Hematopoietic multipotent progenitor cell treated with erythropoietin and hydrocortisone succinate and interleukin-3 and kit ligand, for 15 days (in vitro differentiated cells): ENCODE data around the gene IQGAP3.

Experiments
- DNase-seq: peaks from one replicate; pipeline ENCODE4 v3.0.0-alpha.2; 2015; ENCODE audit warnings: low spot score

IQGAP3 gene

DNA sequence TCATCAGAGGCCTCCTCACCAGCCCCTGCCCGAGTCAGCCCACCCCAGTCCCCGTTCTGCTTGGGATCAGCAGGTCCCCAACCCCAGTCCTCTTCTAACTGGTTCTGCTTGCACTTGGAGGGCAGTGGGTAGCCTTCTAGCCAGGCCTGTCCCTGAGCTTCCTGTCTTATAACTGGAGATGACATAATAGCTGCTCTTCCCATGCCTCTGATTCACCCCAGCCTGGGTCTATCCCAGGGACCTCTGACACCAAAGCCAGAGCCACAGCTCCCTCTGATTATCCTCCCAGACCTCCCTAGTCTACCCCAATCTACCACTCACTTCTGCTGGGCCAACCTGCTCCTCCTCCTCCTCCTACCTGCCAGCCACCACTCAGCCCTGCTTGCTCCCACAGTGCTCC is 31.4 kb downstream of the IQGAP3 start:
- DNase-seq = no peak

DNA sequence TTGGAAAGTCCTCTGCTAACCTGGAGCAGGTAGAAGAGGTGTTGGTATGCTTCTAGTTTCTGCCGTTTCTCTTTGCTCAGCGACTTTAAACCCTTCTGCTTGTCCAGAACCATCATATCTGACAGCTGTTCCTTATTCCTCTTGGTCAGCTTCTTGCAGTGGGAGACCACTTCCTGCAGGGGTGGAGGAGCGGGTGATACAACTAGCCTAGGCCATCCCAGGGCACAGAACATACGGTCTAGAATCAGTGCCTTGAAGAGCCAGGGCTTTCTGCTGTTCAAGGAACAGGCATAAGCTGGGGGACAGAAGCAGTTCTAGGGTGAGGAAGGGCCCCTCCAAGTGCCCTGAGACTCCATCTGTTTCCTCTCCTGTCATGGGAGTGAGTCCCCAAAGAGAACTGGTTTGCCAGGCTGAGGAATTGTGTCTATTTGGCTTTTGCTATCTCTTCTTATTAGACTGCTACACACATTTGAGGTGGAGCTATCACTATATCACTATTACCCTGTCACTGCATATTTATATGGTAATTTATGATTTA is 32.5 kb downstream of the IQGAP3 start:
- DNase-seq = no peak

DNA sequence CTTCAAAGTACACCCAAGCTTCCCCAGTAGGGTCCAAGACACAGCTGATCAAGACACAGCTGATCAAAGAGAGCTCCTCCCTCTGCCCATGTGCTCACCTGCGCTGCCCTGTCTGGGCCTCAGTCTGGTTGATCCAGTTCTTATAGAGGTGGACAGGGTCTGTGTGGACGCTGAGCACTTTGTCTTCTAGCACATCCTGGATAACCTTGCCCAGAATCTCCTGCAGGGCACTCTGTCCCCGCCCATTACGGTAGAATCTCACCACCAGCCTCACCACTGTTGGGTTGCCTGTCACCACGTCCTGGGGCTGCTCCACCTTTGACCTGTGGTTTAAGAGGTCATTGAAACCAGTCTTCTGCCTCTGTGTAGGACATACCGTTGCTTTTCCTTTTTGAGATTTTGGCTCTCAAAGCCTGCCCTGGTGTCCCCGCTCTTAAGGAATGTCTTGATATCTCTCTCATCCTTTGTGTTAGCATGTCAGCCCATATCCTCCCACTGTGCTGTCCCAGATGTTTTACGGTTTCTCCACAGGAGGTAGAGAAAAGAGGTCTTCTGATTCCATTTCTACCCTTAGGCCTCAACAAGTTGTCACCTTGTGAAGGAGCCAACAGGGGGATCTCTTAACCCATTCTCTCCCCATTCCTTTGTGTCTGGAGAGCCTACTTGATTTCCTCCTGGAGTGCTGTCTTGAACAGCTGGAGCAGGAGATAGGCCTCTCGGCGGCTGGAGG is 33.5 kb downstream of the IQGAP3 start:
- DNase-seq = no peak

DNA sequence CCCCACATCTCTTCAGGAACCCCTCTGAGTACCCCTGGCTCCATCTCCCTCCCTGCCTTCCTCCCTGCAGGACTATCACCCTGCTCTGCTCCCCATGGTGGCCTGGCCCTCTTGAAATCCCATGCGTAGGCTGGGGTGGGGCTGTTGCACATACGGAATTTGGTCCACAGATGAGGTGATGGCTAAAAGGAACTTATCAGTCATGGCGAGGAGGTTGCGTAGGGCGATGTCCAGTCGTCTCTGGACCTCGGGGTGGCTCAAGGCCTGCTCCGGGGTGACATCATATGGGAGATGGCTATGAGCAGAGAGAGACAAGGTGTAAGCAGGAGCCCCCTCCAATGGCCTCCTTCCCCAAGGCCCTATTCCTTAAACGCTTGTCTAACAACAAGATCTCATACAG is 35.3 kb downstream of the IQGAP3 start:
- no peak for DNase-seq

DNA sequence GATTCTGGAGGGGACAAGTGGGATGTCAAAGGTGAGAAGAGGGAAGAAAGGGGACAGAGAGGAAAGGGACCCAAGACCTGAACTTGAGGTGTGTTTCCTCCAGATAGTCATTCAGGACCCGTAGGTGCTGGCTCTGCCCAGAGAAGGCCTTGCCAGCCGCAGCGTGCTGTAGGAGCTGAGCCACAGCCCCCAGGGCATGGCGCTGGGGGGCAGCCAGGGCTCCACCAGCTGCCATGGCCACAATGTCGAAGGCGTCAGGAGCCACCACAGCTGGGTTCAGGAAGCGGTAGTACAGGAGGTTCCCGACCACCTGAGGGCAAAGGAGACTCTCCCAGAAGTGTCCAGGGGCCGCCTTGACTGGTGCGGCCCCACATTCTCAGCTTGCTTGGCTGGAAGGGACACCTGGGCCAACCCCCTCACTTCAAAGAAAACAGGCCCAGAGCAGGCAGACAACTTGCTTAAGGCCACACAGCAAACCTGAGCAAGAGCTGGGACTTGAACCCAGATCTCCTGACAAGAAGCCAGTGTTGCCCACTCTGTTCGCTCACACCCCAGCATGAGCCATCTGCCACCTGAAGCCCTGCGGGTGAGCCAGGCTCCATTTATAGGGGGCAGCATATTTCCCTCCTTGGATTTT is 37.8 kb downstream of the IQGAP3 start:
- no peak for DNase-seq

DNA sequence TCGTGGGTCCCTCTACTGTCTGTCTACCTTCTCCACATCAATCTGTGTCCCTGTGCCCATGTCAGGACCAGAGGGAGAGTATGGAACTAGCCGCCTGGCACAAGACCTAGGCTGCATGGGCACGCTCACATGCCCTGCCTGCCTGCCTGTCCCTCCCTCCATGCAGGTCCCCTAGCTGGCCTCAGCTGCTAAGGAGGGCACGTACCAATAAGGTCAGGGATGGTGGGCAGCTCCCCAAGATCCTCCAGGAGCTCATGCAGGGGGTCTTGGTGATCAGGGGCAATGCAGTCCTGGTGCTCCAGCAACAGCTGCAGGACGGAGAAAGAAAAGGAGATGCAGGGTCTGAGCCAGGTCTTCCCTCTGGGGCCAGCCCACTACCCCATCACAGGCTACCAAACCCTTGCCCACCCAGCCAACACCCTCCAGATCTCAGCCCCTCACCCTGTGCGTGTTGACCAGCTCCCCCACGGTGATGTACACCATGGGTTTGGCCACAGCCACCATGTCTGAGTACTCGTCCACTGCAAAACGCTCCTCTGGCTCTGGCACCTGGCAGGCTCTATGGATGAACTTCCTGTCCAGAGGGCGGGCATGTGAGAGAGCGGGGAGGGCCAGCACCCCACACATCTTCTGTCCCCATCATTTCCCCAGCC is 38.7 kb downstream of the IQGAP3 start:
- DNase-seq = no peak

DNA sequence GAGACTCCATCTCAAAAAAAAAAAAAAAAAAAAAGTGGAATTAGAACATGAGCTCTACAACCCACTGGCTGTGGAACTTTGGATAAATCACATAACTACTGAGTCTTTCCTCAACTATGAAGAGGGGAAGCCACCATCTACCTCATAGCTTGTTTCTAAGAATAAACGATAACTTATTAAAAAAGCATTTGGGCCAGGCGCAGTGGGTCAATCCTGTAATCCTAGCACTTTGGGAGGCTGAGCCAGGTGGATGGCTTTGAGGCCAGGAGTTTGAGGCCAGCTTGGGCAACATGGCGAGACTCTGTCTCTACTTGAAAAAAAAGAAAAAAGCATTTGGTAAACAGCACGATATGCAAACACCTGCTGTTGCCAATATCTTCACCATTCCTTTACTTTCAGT is 40.0 kb downstream of the IQGAP3 start:
- no peak for DNase-seq

DNA sequence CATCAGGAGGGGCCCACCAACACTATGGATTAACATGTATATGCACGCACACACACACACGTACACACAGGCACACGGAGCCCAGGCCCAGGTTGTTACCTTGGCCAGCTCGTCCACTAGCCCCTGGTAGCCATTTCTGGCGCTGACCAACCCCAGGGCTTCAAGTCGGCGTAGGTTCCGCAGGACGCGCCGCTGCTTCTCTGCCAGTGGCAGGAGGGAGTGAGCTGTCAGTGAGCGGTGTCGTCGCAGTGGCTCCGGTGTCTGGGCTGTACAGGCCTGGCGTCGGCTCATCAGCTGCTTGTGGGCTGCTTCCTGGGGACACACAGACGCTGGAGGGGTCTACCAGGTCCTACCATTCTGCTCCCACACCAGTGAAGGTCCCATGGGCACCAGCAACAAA is 42.4 kb downstream of the IQGAP3 start:
- DNase-seq = no peak

DNA sequence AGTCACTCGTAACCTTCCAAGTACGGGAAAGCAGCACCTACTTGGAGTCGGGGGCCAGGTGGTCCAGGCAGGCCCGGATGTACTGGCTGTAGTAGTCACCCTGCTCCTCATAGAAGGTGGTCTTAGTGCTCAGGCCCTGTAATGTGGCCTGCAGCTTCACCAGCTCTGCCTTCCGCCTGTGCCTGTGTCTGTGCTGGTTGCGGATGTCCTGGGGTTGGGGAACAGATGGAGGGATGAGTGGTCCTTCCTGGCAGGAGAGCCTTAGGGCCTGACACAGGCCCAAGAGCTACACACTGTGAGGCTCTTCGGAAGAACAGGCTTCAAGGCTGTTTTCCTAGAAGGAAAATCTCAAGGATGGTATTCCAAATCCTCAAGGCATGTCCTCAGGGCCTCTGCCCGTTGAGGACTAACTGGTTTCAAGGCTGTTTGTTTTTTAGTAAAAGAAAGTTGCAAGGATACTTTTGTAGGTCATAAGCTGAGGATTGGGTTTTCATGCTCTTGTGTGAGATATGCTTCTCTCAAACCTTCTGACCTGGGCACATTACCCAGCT is 43.4 kb downstream of the IQGAP3 start:
- DNase-seq = no peak

DNA sequence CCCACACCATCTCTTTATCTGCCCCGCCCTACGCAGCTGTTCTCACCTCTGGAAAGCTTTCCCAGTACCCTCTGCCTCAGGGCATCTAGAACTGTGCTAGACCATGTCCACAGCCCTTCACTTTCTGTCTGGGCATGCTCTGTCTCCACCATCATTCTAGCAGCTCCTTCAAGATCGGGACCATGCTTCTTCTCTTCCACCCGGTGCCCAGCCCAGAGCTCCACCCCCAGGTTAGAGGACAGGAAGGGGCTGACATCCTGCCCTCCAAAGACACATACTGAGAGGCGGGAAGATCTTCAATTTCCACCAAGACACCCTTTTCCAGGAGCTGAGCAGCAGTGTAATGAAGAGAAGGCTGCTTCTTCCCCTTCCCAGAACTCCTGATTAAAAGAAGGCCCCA is 44.1 kb downstream of the IQGAP3 start:
- DNase-seq = no peak

DNA sequence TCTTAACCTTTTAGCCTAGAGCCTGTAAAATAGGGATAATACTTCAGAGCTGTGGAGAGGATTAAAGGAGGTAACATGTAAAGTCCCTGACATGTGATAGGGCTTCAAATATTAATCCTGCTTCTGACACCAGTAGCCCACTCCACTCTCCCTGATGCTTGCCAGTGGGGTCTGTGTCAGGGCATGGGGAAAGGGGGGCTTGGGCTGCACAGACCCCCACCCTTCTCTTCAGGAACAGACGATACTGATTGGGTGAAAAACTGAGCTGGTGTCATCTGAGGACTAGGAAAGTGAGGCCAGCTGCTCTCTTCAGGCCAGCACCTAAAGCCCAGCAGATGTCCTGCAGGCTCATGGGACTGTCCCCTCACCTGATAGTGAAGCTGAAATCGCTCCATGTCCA is 44.8 kb downstream of the IQGAP3 start:
- DNase-seq = no peak

DNA sequence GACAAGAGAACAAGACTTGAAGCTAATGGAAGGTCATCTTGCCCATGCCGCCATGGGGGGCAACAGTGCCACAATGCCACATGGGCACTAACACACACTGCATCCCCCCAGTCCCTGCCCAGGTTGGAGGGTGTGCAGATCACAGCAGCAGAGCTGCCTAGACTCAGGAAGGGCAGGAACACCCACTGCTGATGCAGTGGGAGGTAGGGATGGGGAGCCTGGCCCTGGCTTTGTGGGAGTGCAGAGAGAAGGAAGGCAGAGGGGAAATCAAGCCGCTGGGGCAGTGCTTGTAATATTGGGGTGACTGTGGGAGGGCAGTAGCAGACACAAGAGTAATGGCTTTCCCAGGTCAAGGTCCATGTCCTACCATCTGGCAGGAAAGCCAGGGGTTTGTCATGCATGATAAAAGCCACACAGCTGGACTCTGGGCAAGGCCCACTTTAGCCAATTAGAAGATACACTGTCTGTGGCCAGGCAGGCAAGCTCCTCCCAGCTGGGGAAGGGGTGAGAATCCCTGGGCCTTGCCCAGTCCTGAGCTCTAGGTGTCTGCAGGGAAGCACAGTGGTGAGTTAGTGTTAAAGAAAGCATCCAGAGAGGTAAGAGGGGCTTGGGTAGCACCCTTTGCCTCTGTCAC is 46.4 kb downstream of the IQGAP3 start:
- no peak for DNase-seq

DNA sequence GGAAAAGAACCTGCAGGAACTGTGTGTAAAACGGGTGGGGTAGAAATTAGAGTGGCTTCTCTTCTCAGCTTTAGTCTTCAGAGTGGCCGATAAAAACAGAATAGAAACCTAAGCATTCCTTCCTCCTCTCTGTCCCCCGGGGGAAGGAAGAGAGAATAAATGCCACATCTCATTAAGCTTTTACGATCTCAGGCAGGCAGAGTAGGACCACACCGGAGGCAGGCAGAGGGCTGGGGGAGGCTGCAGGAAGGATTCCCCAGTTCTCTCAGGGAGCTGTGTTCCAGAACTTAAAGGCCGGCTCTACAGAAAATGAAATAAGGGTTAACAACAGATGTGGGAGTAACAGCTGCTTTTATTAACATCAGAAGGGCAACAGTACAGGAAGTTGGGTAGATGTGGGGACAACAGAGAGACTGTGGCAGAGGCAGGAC is 47.3 kb downstream of the IQGAP3 start:
- DNase-seq = no peak

DNA sequence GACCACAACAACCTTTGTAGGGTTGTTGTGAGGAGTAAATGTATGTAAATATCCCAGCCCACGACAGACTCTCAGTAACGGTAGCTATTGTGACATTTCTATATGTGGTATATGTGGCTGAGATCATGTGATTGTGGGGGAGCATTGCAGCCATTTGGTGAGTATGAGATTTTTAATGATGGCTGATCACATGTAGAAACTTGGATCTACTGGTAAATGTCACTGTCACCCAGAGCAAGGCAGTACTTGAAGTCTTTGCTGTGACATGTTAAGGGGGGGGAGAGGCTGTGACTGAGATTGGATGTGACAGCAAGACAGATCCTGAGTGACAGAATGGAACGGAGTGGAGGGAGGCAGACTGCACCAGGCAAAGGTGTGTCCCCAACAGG is 47.9 kb downstream of the IQGAP3 start:
- no peak for DNase-seq

DNA sequence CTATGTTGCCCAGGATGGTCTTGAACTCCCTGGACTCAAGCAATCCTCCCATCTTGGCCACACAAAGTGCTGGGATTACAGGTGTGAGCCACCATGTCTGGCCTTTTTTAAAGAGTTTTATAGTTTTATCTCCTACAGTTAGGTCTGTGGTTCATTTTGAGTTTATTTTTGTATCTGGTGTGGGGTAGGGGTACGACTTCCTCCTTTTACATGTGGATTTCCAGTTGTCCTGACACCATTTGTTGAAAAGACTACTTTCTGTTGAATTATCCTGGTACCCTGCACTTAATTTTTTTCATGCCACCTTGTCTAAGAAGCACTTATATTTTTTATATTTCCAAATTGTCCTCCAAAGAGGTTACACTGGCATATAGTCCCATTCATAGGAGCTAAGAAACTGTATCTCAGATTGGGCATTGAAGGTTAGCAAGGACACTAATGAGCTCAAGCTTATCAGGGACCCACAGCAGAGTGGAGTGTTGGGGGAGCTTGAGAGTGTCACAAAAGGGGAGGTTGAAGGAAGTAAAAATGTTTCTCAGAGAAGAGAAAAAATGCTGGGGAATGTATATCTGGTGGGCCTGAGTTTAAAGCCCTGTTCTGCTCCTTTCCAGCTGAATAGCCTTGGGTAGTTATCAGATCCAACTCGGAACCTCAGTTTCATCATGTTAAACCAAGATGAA is 48.4 kb downstream of the IQGAP3 start:
- DNase-seq = peak; percentile 14

DNA sequence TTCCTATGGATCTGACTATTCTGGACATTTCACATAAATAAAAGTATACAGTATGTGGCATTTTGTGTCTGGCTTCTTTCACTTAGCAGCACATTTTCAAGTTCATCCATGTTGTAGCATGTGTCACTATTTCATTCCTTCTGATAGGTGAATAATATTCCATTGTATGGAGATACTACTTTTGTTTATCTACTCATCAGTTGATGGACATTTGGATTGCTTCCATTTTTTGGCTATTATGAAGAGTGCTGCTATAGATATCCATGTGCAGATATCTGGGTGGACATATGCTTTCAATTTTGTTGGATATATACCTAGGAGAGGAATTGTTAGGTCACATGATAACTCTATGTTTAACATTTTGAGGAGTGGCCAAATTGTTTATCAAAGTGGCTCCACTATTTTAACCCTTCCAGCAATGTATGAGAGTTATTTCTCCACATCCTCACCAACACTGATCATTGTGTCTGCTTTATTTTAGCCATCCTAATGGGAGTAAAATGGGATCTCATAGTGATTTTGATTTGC is 49.9 kb downstream of the IQGAP3 start:
- DNase-seq = no peak

DNA sequence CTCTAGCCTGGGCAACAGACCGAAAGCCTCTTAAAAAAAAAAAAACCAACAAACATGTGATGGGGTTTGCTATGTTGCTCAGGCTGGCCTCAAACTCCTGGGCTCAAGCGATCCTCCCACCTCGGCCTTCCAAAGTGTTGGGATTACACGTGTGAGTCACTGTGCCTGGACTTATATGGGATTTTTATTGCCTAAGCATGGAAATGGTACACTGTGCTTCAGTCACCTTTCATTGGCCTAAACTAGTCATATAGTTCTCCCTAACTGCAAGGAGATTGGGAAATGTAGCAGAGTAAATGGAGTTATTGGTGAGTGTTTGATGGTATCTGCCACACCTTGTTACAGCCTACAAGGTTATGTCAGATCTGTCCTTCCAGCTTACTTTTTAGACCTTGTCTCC is 54.6 kb downstream of the IQGAP3 start:
- no peak for DNase-seq

DNA sequence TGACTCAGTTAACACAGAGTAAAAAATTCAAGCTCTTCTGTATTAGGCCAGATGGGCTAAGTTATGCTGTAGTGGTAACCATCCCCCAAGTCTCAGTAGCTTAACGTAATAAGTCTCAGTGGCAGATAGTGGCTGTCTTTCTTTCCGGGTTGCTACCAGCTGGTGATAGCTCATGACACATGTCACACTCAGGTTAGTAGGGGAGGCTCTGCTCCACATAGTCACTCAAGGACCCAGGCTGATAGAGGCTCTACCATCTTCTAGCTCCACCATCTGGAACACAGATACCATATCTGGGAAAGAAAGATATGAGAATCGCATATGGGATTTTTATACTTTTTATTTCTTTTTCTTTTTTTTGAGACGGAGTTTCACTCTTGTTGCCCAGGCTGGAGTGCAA is 55.5 kb downstream of the IQGAP3 start:
- DNase-seq = no peak

DNA sequence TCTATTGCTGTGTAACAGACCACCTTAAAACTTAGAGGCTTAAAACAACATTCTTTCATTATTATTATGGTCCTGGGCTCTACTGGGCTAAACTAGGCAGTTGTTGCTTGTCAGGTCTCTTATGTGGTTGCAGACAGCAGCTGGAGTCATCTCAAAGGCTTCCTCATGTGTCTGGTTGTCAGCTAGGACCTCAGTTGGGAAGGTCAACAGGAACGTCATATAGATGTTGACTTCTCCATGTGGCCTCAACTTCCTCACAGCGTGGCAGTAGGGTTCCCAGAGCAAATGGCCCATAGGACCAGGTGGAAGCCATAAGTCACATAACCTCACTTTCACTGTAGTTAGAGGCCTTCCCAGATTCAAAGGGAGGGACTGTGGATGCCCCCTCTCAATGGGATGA is 56.4 kb downstream of the IQGAP3 start:
- DNase-seq = no peak

DNA sequence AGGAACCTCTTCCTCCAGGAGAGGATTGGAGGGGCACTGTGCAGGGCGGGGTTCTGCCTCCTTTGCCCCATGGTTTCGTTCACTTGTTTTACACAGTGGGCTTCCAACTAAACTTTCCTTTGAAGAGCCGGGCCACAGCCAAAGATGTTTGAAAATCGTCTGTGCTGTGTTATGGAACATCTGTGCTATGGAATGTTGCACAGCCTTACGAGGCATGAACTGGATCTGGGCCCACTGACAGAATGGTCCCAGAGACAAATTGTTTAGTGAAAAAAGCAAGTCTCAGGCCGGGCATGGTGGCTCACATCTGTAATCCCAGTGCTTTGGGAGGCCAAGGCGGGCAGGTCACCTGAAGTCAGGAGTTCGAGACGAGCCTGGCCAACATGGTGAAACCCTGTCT is 59.2 kb downstream of the IQGAP3 start:
- no peak for DNase-seq

DNA sequence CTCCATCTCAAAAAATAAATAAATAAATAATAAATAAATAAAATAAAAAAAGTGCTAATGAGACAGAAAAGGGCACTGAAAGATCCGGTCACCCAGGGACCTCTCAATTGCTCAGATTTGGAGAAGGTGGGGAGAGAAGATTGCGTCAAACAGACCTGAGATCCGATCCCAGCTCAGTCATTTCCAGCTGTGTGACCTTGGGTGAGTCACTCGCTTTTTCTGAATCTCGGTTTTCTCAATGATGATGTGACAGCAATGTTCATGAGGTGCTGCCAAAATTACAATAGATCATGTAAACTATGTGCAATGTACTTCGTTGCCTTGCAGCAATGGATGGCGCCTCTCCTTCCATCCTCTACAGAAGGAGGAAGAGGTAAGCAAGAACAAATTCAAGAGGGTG is 60.7 kb downstream of the IQGAP3 start:
- no peak for DNase-seq

DNA sequence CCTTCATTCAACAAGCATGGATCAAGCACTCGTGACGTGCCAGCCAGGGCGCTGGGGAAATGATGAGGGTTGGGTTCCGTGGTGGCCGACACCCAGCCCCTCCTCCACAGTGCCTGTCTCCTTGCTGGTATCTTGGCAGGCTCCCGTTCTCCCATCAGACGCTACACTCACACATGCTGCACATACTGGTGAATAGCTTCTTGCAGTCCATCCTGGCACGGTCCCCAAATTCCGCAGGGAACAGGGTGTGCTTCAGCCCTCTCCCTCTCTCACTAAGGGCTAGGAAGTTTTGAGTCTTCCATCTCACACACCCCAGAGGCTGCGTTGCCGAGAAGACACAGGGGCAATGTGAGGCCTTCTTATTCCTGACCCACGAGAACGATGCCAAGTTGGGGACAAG is 61.7 kb downstream of the IQGAP3 start:
- no peak for DNase-seq
